ENCODE data around the gene SEL1L2. TPM values are rescaled to one million over a fixed set of nuclear protein-coding genes. Genes with fewer than 3 reads are reported as not detected.

The SEL1L2 gene
- total RNA-seq, 1 donor from 2014 or later: not detected

DNA sequence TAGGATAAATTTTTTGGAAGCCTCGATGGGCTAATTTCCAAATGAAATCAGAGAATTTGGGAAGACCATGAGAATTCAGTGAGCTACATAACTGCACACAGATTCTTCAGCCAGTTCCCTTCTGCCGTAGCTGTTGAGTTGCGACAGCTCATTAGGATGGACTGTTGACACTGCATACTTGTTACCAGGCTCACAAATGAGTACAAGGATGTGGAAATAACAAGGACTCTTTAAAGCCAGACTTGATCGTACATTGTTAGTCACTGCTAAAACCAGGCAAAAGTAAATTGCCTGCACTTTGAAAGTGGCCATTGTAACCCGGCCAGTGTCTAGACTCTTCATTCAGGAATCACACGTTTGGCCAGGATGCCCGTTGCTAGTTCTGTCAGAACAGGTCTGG lies 168.5 kb downstream of the SEL1L2 start:
- Mint-ChIP-seq H3K4me1 (ENCODE audit: unreplicated experiment) (peaks cover 7% of the 10 kb centered on the region), H3K27me3 (ENCODE audit: unreplicated experiment) (peaks cover 8% of the 10 kb centered on the region), H3K9me3 (ENCODE audit: unreplicated experiment) (no peaks in the 10 kb centered on the region), H3K27ac (ENCODE audit: unreplicated experiment) (no peak overlapping the region), H3K4me3 (ENCODE audit: unreplicated experiment) (no peak overlapping the region), H3K36me3 (ENCODE audit: unreplicated experiment) (peaks cover 12% of the 10 kb centered on the region)
- no peak for DNase-seq (ENCODE audit: extremely low spot score, unreplicated experiment)
- TF ChIP-seq, protein P1, sequence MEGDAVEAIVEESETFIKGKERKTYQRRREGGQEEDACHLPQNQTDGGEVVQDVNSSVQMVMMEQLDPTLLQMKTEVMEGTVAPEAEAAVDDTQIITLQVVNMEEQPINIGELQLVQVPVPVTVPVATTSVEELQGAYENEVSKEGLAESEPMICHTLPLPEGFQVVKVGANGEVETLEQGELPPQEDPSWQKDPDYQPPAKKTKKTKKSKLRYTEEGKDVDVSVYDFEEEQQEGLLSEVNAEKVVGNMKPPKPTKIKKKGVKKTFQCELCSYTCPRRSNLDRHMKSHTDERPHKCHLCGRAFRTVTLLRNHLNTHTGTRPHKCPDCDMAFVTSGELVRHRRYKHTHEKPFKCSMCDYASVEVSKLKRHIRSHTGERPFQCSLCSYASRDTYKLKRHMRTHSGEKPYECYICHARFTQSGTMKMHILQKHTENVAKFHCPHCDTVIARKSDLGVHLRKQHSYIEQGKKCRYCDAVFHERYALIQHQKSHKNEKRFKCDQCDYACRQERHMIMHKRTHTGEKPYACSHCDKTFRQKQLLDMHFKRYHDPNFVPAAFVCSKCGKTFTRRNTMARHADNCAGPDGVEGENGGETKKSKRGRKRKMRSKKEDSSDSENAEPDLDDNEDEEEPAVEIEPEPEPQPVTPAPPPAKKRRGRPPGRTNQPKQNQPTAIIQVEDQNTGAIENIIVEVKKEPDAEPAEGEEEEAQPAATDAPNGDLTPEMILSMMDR (IDR thresholded peaks at IDR 0.05): no peak

- H3K36me3 Mint-ChIP-seq (ENCODE audit: unreplicated experiment): peaks cover 12% of the 10 kb centered on the region
- no peak overlapping the region for H3K4me3 Mint-ChIP-seq (ENCODE audit: unreplicated experiment)
- TF ChIP-seq, protein P1 (IDR thresholded peaks at IDR 0.05): peak; percentile 69
- no peak for DNase-seq (ENCODE audit: extremely low spot score, unreplicated experiment)
- H3K27me3 Mint-ChIP-seq (ENCODE audit: unreplicated experiment): peaks cover 6% of the 10 kb centered on the region
- H3K27ac Mint-ChIP-seq (ENCODE audit: unreplicated experiment): no peak overlapping the region
- no peaks in the 10 kb centered on the region for H3K9me3 Mint-ChIP-seq (ENCODE audit: unreplicated experiment)
- peaks cover 13% of the 10 kb centered on the region for H3K4me1 Mint-ChIP-seq (ENCODE audit: unreplicated experiment)
Observed at GRCh38 chr20:13819885-13820645, 170.3 kb downstream of the SEL1L2 start.

DNA sequence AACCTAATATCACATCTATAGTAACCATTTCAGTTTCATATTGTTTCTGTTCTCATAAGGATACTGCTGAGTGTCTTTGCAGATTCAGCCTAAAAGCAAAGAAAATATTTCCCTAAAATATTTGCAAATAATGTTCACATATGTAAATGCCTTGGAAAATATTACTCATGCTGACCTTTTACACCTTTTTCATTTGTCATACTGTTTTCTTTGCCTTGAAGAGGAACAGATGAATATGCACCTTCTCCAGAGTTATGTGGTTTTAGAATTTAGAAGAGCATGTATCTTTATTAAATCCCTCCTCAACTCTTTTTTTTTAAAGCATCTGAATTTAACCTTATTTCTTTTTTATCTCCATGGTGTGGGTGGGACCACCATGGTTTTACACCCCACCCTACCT lies 173.1 kb downstream of the SEL1L2 start:
- TF ChIP-seq, protein P1 (IDR thresholded peaks at IDR 0.05): no peak
- Mint-ChIP-seq H3K27me3 (ENCODE audit: unreplicated experiment) (no peaks in the 10 kb centered on the region), H3K4me3 (ENCODE audit: unreplicated experiment) (no peak overlapping the region), H3K36me3 (ENCODE audit: unreplicated experiment) (peaks cover 23% of the 10 kb centered on the region), H3K9me3 (ENCODE audit: unreplicated experiment) (no peaks in the 10 kb centered on the region), H3K4me1 (ENCODE audit: unreplicated experiment) (peaks cover 13% of the 10 kb centered on the region), H3K27ac (ENCODE audit: unreplicated experiment) (no peak overlapping the region)
- no peak for DNase-seq (ENCODE audit: extremely low spot score, unreplicated experiment)

- Mint-ChIP-seq H3K4me1 (ENCODE audit: unreplicated experiment) (peaks cover 13% of the 10 kb centered on the region), H3K4me3 (ENCODE audit: unreplicated experiment) (no peak overlapping the region), H3K36me3 (ENCODE audit: unreplicated experiment) (peaks cover 23% of the 10 kb centered on the region), H3K27ac (ENCODE audit: unreplicated experiment) (peak overlapping the region; percentile 36), H3K9me3 (ENCODE audit: unreplicated experiment) (no peaks in the 10 kb centered on the region), H3K27me3 (ENCODE audit: unreplicated experiment) (no peaks in the 10 kb centered on the region)
- no peak for DNase-seq (ENCODE audit: extremely low spot score, unreplicated experiment)
- TF ChIP-seq, protein P1 (IDR thresholded peaks at IDR 0.05): no peak
Observed at GRCh38 chr20:13816757-13817156, 173.7 kb downstream of the SEL1L2 start.

DNA sequence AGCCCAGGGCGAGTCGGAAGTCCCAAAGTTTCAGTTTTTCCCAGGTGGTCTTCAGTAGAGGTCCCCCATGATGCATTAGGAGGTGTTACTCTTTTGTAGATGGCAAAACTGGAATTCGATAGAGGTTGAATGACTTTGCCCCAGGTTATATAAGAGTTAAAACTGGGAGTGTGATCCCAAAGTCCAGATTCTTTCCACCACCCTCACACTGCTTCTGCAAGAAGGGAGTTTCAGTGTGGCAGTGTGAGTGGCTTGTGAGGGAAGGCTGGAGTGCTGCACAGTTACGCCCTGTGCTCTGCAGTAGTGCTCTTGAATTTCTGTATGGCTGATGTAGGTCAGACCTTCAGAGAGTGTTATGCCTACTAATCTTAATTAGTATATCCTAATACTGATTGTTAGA lies 175.7 kb downstream of the SEL1L2 start:
- no peaks in the 10 kb centered on the region for H3K27me3 Mint-ChIP-seq (ENCODE audit: unreplicated experiment)

More for the DNA sequence above, 175.7 kb downstream of the SEL1L2 start:
- H3K36me3 Mint-ChIP-seq (ENCODE audit: unreplicated experiment): peaks cover 23% of the 10 kb centered on the region
- no peaks in the 10 kb centered on the region for H3K9me3 Mint-ChIP-seq (ENCODE audit: unreplicated experiment)
- DNase-seq (ENCODE audit: extremely low spot score, unreplicated experiment): no peak
- H3K27ac Mint-ChIP-seq (ENCODE audit: unreplicated experiment): no peak overlapping the region
- H3K4me3 Mint-ChIP-seq (ENCODE audit: unreplicated experiment): no peak overlapping the region
- TF ChIP-seq, protein P1 (IDR thresholded peaks at IDR 0.05): no peak
- peaks cover 13% of the 10 kb centered on the region for H3K4me1 Mint-ChIP-seq (ENCODE audit: unreplicated experiment)
